H1 (cell line): ENCODE measurements around the gene TSR3. TPM values are rescaled to one million over a fixed set of nuclear protein-coding genes. Genes with fewer than 3 reads are reported as not detected.

ENCODE experiments used
- CTCF ChIA-PET: fragments of 300-600 bp; sonication (Branson Sonifier 250); formaldehyde crosslinking; loops from one replicate; lab custom pipeline; 2021; ENCODE audit not compliant: partially characterized antibody; lab: Charles Lee
- POLR2A ChIA-PET: fragments of 300-600 bp; sonication (Branson Sonifier 250); formaldehyde crosslinking; loops from one replicate; lab custom pipeline; 2021; ENCODE audit warnings: inconsistent platforms; ENCODE audit not compliant: partially characterized antibody; lab: Charles Lee
- DNase-seq, 2 experiments: peaks; one replicate each; pipeline versions ENCODE4 v3.0.0 to v3.0.0-alpha.2; 2010 to 2022; ENCODE audit warnings: low spot score in 2 of 2, low read depth in 1 of 2, mixed read lengths in 1 of 2
- FAIRE-seq: peaks from 2 replicates; lab custom pipeline; 2011; peaks lifted over from hg19 to GRCh38; lab: Jason Lieb, UNC
- H2AFZ ChIP-seq: 2 replicates; pipeline ENCODE4 v1.8.1; 2012; ENCODE audit warnings: low read length, inconsistent platforms
- H2AK5ac ChIP-seq: 2 replicates; pipeline ENCODE4 v1.6.1; 2013; ENCODE audit warnings: low read depth, low read length
- H2BK120ac ChIP-seq: replicated peaks from 2 replicates; pipeline ENCODE3; 2013; ENCODE audit warnings: low read depth, low read length, inconsistent platforms
- H2BK12ac ChIP-seq: 2 replicates; pipeline ENCODE4 v1.6.1; 2013; ENCODE audit warnings: low read depth, low read length
- H2BK15ac ChIP-seq: 2 replicates; pipeline ENCODE4 v1.6.1; 2013; ENCODE audit warnings: low read length
- H2BK20ac ChIP-seq: 2 replicates; pipeline ENCODE4 v1.6.1; 2013; ENCODE audit warnings: low read length
- H2BK5ac ChIP-seq: 2 replicates; pipeline ENCODE4 v1.6.1; 2013; ENCODE audit warnings: low read depth, low read length
- H3K14ac ChIP-seq: 2 replicates; pipeline ENCODE4 v1.6.1; 2013; ENCODE audit warnings: inconsistent platforms; ENCODE audit not compliant: insufficient read length
- H3K18ac ChIP-seq: 2 replicates; pipeline ENCODE4 v1.6.1; 2013; ENCODE audit warnings: low read length; ENCODE audit errors: extremely low read depth
- H3K23ac ChIP-seq: 2 replicates; pipeline ENCODE4 v1.6.1; 2013; ENCODE audit warnings: inconsistent platforms; ENCODE audit not compliant: insufficient read length
- H3K23me2 ChIP-seq: 2 replicates; pipeline ENCODE4 v1.6.1; 2013; ENCODE audit warnings: low read depth, low read length
- H3K27ac ChIP-seq: 2 replicates; pipeline ENCODE4 v1.6.1; 2011; ENCODE audit warnings: low read depth, low read length, inconsistent platforms
- H3K27me3 ChIP-seq, 4 experiments: replicated peaks in 1 of 4; 1 replicate in 1 of 4; 2 replicates in 3 of 4; pipeline versions ENCODE4 v1.6.1 to v1.8.1; 2011 to 2013; ENCODE audit warnings: low read length in 3 of 4, mild to moderate bottlenecking in 3 of 4, inconsistent platforms in 2 of 4, mixed read lengths in 2 of 4, moderate library complexity in 1 of 4; ENCODE audit not compliant: control insufficient read depth in 3 of 4, insufficient read depth in 3 of 4; ENCODE audit errors: extremely low read depth in 1 of 4
- H3K36me3 ChIP-seq, 4 experiments: 2 replicates each; pipeline versions ENCODE4 v1.6.1 to v1.8.1; 2011 to 2013; ENCODE audit warnings: mild to moderate bottlenecking in 4 of 4, low read length in 3 of 4, moderate library complexity in 2 of 4, control low read depth in 1 of 4, inconsistent platforms in 1 of 4; ENCODE audit not compliant: insufficient read depth in 4 of 4, control insufficient read depth in 2 of 4
- H3K4ac ChIP-seq: replicated peaks from 2 replicates; pipeline ENCODE3; 2013; ENCODE audit warnings: low read length, low read depth, mixed read lengths, inconsistent platforms; ENCODE audit not compliant: insufficient read length
- H3K4me1 ChIP-seq, 4 experiments: replicated peaks in 1 of 4; 1 replicate in 1 of 4; 2 replicates in 3 of 4; pipeline versions ENCODE4 v1.6.1 to v1.8.1; 2011 to 2013; ENCODE audit warnings: low read length in 3 of 4, inconsistent platforms in 2 of 4, mixed read lengths in 1 of 4; ENCODE audit not compliant: insufficient read depth in 4 of 4, control insufficient read depth in 3 of 4
- H3K4me2 ChIP-seq, 2 experiments: 2 replicates each; pipeline versions ENCODE4 v1.6.1 to v1.8.1; 2011 to 2013; ENCODE audit warnings: low read depth in 2 of 2, low read length in 2 of 2, control low read depth in 1 of 2, inconsistent platforms in 1 of 2, mild to moderate bottlenecking in 1 of 2; ENCODE audit not compliant: insufficient read depth in 1 of 2
- H3K4me3 ChIP-seq, 4 experiments: fragments of 200-600, 300-600 bp in 1 of 4; sonication (generic), shearing (Covaris generic), sonication (Bioruptor Twin) in 1 of 4; 2 replicates each; pipeline versions ENCODE4 v1.5.1 to v1.8.1; 2011 to 2016; ENCODE audit warnings: low read length in 4 of 4, low read depth in 3 of 4, control low read depth in 2 of 4, inconsistent platforms in 2 of 4, mild to moderate bottlenecking in 2 of 4, mixed read lengths in 1 of 4, moderate library complexity in 1 of 4; ENCODE audit not compliant: insufficient read depth in 2 of 4; ENCODE audit errors: extremely low read depth in 1 of 4
- H3K56ac ChIP-seq: replicated peaks from 2 replicates; pipeline ENCODE3; 2013; ENCODE audit warnings: low read depth, mild to moderate bottlenecking, mixed read lengths, low read length, inconsistent platforms; ENCODE audit not compliant: insufficient read length
- H3K79me1 ChIP-seq: 2 replicates; pipeline ENCODE4 v1.6.1; 2013; ENCODE audit warnings: low read depth, low read length, control low read depth
- H3K79me2 ChIP-seq, 2 experiments: 2 replicates each; pipeline versions ENCODE4 v1.6.1 to v1.8.1; 2012 to 2013; ENCODE audit warnings: low read length in 2 of 2, mild to moderate bottlenecking in 2 of 2, inconsistent platforms in 1 of 2; ENCODE audit not compliant: insufficient read depth in 2 of 2, control insufficient read depth in 1 of 2
- H3K9ac ChIP-seq, 4 experiments: replicated peaks in 1 of 4; 1 replicate in 1 of 4; 2 replicates in 3 of 4; pipeline versions ENCODE4 v1.6.1 to v1.8.1; 2011 to 2013; ENCODE audit warnings: low read depth in 3 of 4, low read length in 3 of 4, control low read depth in 2 of 4, mild to moderate bottlenecking in 2 of 4, moderate library complexity in 2 of 4, inconsistent platforms in 1 of 4; ENCODE audit errors: extremely low read depth in 1 of 4
- H3K9me3 ChIP-seq, 2 experiments: 2 replicates each; pipeline versions ENCODE4 v1.6.1 to v1.8.1; 2012 to 2013; ENCODE audit warnings: mild to moderate bottlenecking in 2 of 2, moderate library complexity in 2 of 2, control low read depth in 1 of 2, inconsistent platforms in 1 of 2, low read depth in 1 of 2, low read length in 1 of 2, mixed read lengths in 1 of 2; ENCODE audit not compliant: insufficient read depth in 2 of 2
- H4K20me1 ChIP-seq, 2 experiments: replicated peaks in 1 of 2; 2 replicates each; pipeline versions ENCODE3 to v1.8.1; 2011 to 2013; ENCODE audit warnings: inconsistent platforms in 2 of 2, low read length in 2 of 2, mild to moderate bottlenecking in 1 of 2; ENCODE audit not compliant: insufficient read depth in 2 of 2, control insufficient read depth in 1 of 2
- H4K5ac ChIP-seq: 2 replicates; pipeline ENCODE4 v1.6.1; 2013; ENCODE audit warnings: low read length, low read depth, mixed read lengths, inconsistent platforms; ENCODE audit not compliant: insufficient read length
- H4K8ac ChIP-seq: 2 replicates; pipeline ENCODE4 v1.8.0; 2013; ENCODE audit warnings: mild to moderate bottlenecking, moderate library complexity, low read length, inconsistent platforms; ENCODE audit not compliant: insufficient read depth; ENCODE audit errors: extremely low read depth
- H4K91ac ChIP-seq: replicated peaks from 2 replicates; pipeline ENCODE3; 2013; ENCODE audit warnings: low read length, mixed read lengths, inconsistent platforms; ENCODE audit not compliant: insufficient read length
- BACH1 ChIP-seq: IDR thresholded peaks from 2 replicates; pipeline ENCODE4 v1.6.1; 2012; ENCODE audit warnings: low read length, improper control_type of control experiment
- CBX8 ChIP-seq: fragments of 300-800, 300-1000 bp; sonication (generic); IDR thresholded peaks from 2 replicates; pipeline ENCODE4 v1.7.1; 2016; ENCODE audit warnings: low read depth, low read length, borderline replicate concordance
- EGR1 ChIP-seq: IDR thresholded peaks from 2 replicates; pipeline ENCODE4 v1.6.1; 2011; ENCODE audit warnings: low read depth, low read length, borderline replicate concordance
- FOSL1 ChIP-seq: IDR thresholded peaks from 2 replicates; pipeline ENCODE4 v1.6.1; 2011; ENCODE audit warnings: mild to moderate bottlenecking, low read depth, low read length, moderate library complexity; ENCODE audit not compliant: insufficient read depth
- HDAC2 ChIP-seq, 2 experiments: fragments of 300-600 bp in 1 of 2; sonication (generic) in 1 of 2; IDR thresholded peaks; 2 replicates each; pipeline ENCODE4 v1.6.1; 2011 to 2012; ENCODE audit warnings: low read depth in 2 of 2, low read length in 2 of 2, mild to moderate bottlenecking in 2 of 2, moderate library complexity in 2 of 2, borderline replicate concordance in 1 of 2, inconsistent platforms in 1 of 2
- HDAC6 ChIP-seq: IDR thresholded peaks from one replicate; pipeline ENCODE4 v1.7.1; 2012; ENCODE audit warnings: low read depth, mild to moderate bottlenecking, inconsistent platforms, low read length, moderate library complexity
- KDM4A ChIP-seq: IDR thresholded peaks from one replicate; pipeline ENCODE4 v1.7.1; 2012; ENCODE audit warnings: low read depth, mild to moderate bottlenecking, moderate library complexity, low read length, inconsistent platforms; ENCODE audit not compliant: severe bottlenecking
- PHF8 ChIP-seq: fragments of 200-600 bp; sonication (generic); conservative IDR thresholded peaks from 2 replicates; pipeline ENCODE4 v1.7.1; 2012; ENCODE audit warnings: low read depth, mild to moderate bottlenecking, inconsistent platforms, low read length, moderate library complexity
- POLR2A ChIP-seq, 2 experiments: IDR thresholded peaks; 1 replicate in 1 of 2; 2 replicates in 1 of 2; pipeline ENCODE4 v1.6.1; 2011; ENCODE audit warnings: low read depth in 2 of 2, low read length in 2 of 2, mild to moderate bottlenecking in 2 of 2; ENCODE audit errors: control extremely low read depth in 1 of 2
- POLR2AphosphoS5 ChIP-seq: IDR thresholded peaks from 2 replicates; pipeline ENCODE4 v1.6.1; 2011; ENCODE audit warnings: low read depth, low read length
- TAF1 ChIP-seq: IDR thresholded peaks from 2 replicates; pipeline ENCODE4 v1.6.1; 2011; ENCODE audit warnings: mild to moderate bottlenecking, low read depth, low read length
- TEAD4 ChIP-seq: IDR thresholded peaks from 2 replicates; pipeline ENCODE4 v1.6.1; 2012; ENCODE audit warnings: low read depth, low read length, inconsistent platforms, mixed read lengths
- WGBS, 2 experiments: shearing (Covaris generic) in 1 of 2; methylation state at CpG; one replicate each; pipeline versions ENCODE4 v1.1.6 to v1.1.7; 2013 to 2015; ENCODE audit warnings: low lambda C conversion rate in 2 of 2, mixed read lengths in 2 of 2, inconsistent platforms in 1 of 2, low coverage in 1 of 2, missing lambda C conversion rate in 1 of 2; ENCODE audit not compliant: insufficient replicate concordance in 2 of 2, insufficient coverage in 1 of 2, insufficient read length in 1 of 2; ENCODE audit errors: extremely low coverage in 1 of 2, missing lambda C conversion rate in 1 of 2; 5-methylcytosine and 5-hydroxymethylcytosine counted together
- polyA plus RNA-seq, 7 experiments: library from polyadenylated mRNA; depleted of rRNA in 3 of 7; stranded (reverse) in 5 of 7; unstranded in 2 of 7; fragments of >200 nt in 5 of 7; fragments of 200-250 nt in 2 of 7; gene quantifications; 1 replicate in 5 of 7; 2 replicates in 1 of 7; 4 replicates in 1 of 7; pipeline versions ENCODE4 v1.2.1 to v1.2.3, GENCODE V29; 2011 to 2013; ENCODE audit warnings: missing spikeins in 2 of 7, mixed read lengths in 2 of 7
- total RNA-seq: library from RNA; stranded (reverse); fragmentation: NEBNext Ultra II Directional; extraction: Animal tissue kit (Norgen Biotek cat#: 25700); gene quantifications from 2 replicates; pipeline ENCODE4 v1.2.1, GENCODE V29; 2021

TSR3 gene
- total and polyA plus RNA-seq, 2 of the 8 experiments (the other 6 are each of a cell fraction or from before 2014, with no cell fraction given) = 43.1 to 52.3 TPM

GRCh38 chr16:1333149-1333812, 18.4 kb downstream of the TSR3 start, which contains the start of gene BAIAP3:
TSS of gene BAIAP3 (plus strand) at chr16:1333645. CDS start at chr16:1338550, 4,905 bp downstream.
- Histone ChIP-seq H3K79me2 (no peaks in the 10 kb centered on the region), H3K9me3 (peaks cover 5 to 8% of the 10 kb centered on the region in 2 experiments; a peak in 2 of 4 replicates), H2BK5ac (peak within 1 kb of the TSS; percentile 83; the same call in 1 of the 2 replicates), H3K4me2 (peak within 1 kb of the TSS; percentile 72 to 87), H3K23ac (no peak within 1 kb of the TSS), H2BK15ac (no peak within 1 kb of the TSS), H3K56ac (no peak within 1 kb of the TSS), H3K18ac (peak within 1 kb of the TSS; percentile 19), H4K91ac (no peak within 1 kb of the TSS), H3K14ac (no peak within 1 kb of the TSS), H2BK20ac (no peak within 1 kb of the TSS), H3K79me1 (no peaks in the 10 kb centered on the region), H3K9ac (0 out of 7 replicates have a peak within 1 kb of the TSS, but pooled peaks of 1 of the 4 experiments have one; percentile 57), H4K5ac (no peak within 1 kb of the TSS), H3K4me1 (peaks cover 0 to 15% (median 13%) of the 10 kb centered on the region in 4 experiments; a peak in 4 of 7 replicates), H4K8ac (peak within 1 kb of the TSS; percentile 89; the same call in 1 of the 2 replicates), H3K27me3 (peaks cover 19 to 51% (median 40%) of the 10 kb centered on the region in 4 experiments), H3K23me2 (peaks cover 13% of the 10 kb centered on the region; the same call in 1 of the 2 replicates), H3K4ac (no peak within 1 kb of the TSS), H2BK12ac (no peak within 1 kb of the TSS; the same call in 1 of the 2 replicates), H2AK5ac (no peak within 1 kb of the TSS), H3K4me3 (peak within 1 kb of the TSS; percentile 33 to 58 (median 42)), H3K36me3 (no peaks in the 10 kb centered on the region), H2AFZ (no peak within 1 kb of the TSS), H4K20me1 (peaks cover 7 to 16% of the 10 kb centered on the region in 2 experiments), H3K27ac (no peak within 1 kb of the TSS), H2BK120ac (no peak within 1 kb of the TSS)
- CTCF ChIA-PET = interaction anchor here (1.2 to 4.5 kb wide), 2 partner anchors 13 to 20 kb away, joined by 3 to 52 read pairs; no protein-coding TSS in a partner anchor
- 17% methylated on average over 40 of the region's 83 CpGs; no CpG with 5 or more reads in 1 of the 2 experiments for whole genome bisulfite sequencing, 2 experiments
- peak in 1 of 2 experiments; percentile 80 for DNase-seq
- POLR2A ChIA-PET = interaction anchor here (1.0 to 3.2 kb wide), 5 partner anchors 9 to 45 kb away, joined by 3 to 29 read pairs (median 6); no protein-coding TSS in a partner anchor
- TF ChIP-seq CBX8 (no peak), KDM4A (peak; percentile 46), POLR2AphosphoS5 (peak; percentile 68; the same call in 1 of the 2 replicates), HDAC2 (IDR thresholded peaks at IDR 0.05; ENCODE audit: borderline replicate concordance in 1 of 2, low read depth in 2 of 2, low read length in 2 of 2) (0 out of 4 replicates have a peak, but pooled peaks have one; percentile 14 to 25), FOSL1 (no peak), HDAC6 (no peak), PHF8 (peak; percentile 57), EGR1 (peak; percentile 9; the same call in 1 of the 2 replicates), BACH1 (peak; percentile 80), POLR2A (IDR thresholded peaks at IDR 0.05; ENCODE audit: control extremely low read depth in 1 of 2, low read depth in 2 of 2, low read length in 2 of 2) (peak in 1 of 2 experiments; percentile 62; a peak in 1 of 3 replicates), TAF1 (peak; percentile 81), TEAD4 (no peak)
- no peak for FAIRE-seq
